Ectodermal cell (in vitro differentiated cells): ENCODE data around the gene SKA2.

Experiments used
- H3K27ac ChIP-seq: 2 replicates; pipeline ENCODE4 v1.7.0; 2013; ENCODE audit warnings: mild to moderate bottlenecking, low read depth, low read length; ENCODE audit not compliant: insufficient read depth, poor library complexity, severe bottlenecking
- H3K27me3 ChIP-seq: 2 replicates; pipeline ENCODE4 v1.7.0; 2013; ENCODE audit warnings: mild to moderate bottlenecking, low read length; ENCODE audit not compliant: insufficient read depth, control insufficient read depth, poor library complexity, severe bottlenecking
- H3K36me3 ChIP-seq: one replicate; pipeline ENCODE4 v1.7.0; 2013; ENCODE audit warnings: low read length; ENCODE audit not compliant: control insufficient read depth, insufficient read depth
- H3K4me1 ChIP-seq: one replicate; pipeline ENCODE4 v1.7.0; 2013; ENCODE audit warnings: low read length; ENCODE audit not compliant: control insufficient read depth, insufficient read depth
- H3K4me3 ChIP-seq: 2 replicates; pipeline ENCODE4 v1.7.0; 2013; ENCODE audit warnings: low read depth, low read length, control low read depth; ENCODE audit not compliant: insufficient read depth
- H3K9me3 ChIP-seq: 2 replicates; pipeline ENCODE4 v1.7.0; 2013; ENCODE audit warnings: mild to moderate bottlenecking, low read length, moderate library complexity; ENCODE audit not compliant: control insufficient read depth
- WGBS, 2 experiments: methylation state at CpG; one replicate each; pipeline ENCODE4 v1.1.7; 2013; ENCODE audit warnings: missing lambda C conversion rate in 2 of 2; 5-methylcytosine and 5-hydroxymethylcytosine counted together

SKA2 gene

DNA sequence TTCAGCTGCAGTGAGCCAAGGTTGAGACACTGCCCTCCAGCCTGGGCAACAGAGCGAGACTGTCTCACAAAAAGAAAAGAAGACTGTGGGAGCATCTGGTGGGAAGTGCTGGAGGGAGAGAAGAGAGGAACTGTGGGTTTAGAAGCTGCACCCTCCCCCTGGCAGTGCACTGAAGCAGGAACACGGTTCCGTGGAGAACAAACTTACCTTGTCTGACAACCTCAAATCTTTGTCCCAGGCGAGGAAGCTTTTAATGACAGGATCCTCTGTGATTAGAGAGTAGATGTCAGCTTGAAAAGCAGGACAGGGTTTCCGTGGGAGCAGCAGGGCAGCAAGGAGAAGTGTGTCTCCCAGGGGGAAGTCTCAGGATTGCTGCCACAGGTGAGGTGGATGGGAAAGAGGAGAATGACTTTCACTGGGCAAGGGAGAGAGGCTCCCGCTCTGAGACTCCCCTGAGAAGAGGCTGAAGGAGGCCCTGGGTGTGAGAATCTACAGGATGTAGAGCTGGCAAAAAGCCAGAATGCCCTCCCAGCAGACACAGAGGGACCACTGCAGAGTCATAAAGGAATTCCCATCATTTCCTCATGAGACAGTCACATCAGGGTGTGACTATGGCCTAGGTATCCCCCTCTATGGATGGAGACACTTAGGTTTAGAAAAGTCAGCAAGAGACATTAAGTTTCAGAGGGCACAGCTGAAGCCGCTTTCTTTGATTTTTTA is 23.4 kb upstream of the SKA2 start:
- H3K9me3 ChIP-seq = no peaks in the 10 kb centered on the region
- peaks cover 9% of the 10 kb centered on the region for H3K36me3 ChIP-seq
- H3K27me3 ChIP-seq = no peaks in the 10 kb centered on the region
- no peak overlapping the region for H3K4me3 ChIP-seq
- no peaks in the 10 kb centered on the region for H3K4me1 ChIP-seq
- 92% methylated on average over 7 of the region's 7 CpGs for WGBS, 2 experiments
- no peak overlapping the region for H3K27ac ChIP-seq

DNA sequence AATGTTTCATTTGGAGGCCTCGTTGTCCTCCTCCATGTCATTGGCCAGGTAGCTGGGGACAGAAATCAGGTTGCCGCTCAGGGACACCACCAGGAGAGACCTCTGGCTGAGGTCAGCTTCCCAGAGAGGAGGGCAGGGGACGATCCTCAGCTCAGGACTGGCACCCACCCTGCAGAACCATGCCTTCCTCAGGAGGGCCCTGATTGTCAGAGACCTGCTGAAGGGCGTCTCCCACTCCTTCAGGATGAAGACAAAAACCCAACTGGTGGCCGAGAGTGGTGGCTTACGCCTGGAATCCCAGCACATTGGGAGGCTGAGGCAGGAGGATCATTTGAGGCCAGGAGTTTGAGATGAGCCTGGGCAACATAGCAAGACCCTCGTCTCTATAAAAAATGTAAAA is 20.1 kb upstream of the SKA2 start:
- no peaks in the 10 kb centered on the region for H3K27me3 ChIP-seq
- H3K36me3 ChIP-seq = peaks cover 24% of the 10 kb centered on the region
- H3K4me1 ChIP-seq = no peaks in the 10 kb centered on the region
- H3K4me3 ChIP-seq = no peak overlapping the region
- 94 to 96% methylated on average over 7 of the region's 7 CpGs for WGBS, 2 experiments
- no peaks in the 10 kb centered on the region for H3K9me3 ChIP-seq
- no peak overlapping the region for H3K27ac ChIP-seq

DNA sequence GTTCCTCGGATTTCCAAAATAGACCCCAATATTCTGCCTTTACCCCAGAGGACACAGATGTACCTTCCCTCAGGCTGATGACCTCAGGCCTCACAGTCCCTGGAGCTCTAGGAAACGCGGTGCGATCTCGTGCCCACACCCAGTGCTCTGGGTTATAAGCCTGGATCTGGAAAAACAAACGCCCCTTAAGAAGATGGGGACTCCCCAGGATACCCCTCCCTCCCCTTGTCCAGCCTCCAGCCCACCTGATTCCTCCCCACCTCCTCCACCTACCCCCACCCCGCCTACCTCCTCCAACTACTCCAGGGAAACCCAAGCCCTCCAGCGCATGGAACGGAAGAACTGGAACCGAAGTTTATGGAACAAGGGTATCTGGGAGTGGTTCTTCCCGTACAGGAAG is 19.7 kb upstream of the SKA2 start:
- Histone ChIP-seq H3K27ac (no peak overlapping the region), H3K27me3 (no peaks in the 10 kb centered on the region), H3K4me3 (no peak overlapping the region), H3K36me3 (peaks cover 24% of the 10 kb centered on the region), H3K9me3 (no peaks in the 10 kb centered on the region), H3K4me1 (no peaks in the 10 kb centered on the region)
- 98% methylated on average over 11 of the region's 11 CpGs for WGBS, 2 experiments

DNA sequence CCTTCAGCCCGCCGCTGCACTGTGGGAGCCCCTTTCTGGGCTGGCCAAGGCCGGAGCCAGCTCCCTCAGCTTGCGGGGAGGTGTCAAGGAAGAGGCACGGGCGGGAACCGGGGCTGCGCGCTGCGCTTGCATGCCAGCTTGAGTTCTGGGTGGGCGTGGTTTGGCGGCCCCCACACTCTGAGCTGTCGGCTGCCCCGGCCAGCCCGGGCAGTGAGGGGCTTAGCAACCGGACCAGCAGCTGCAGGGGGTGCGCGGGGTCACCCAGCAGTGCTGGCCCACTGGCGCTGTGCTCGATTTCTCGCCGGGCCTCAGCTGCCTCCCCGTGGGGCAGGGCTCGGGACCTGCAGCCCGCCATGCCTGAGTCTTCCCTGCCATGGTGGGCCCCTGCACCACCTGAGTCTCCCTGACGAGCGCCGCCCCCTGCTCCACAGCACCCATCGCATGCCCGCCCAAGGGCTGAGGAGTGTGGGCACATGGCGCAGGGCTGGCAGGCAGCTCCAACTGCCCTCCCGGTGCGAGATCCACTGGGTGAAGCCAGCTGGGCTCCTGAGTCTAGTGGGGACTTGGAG is 17.5 kb upstream of the SKA2 start:
- Histone ChIP-seq H3K27me3 (no peaks in the 10 kb centered on the region), H3K4me3 (no peak overlapping the region), H3K27ac (no peak overlapping the region), H3K4me1 (no peaks in the 10 kb centered on the region), H3K9me3 (no peaks in the 10 kb centered on the region), H3K36me3 (peaks cover 24% of the 10 kb centered on the region)
- 96 to 97% methylated on average over 33 of the region's 33 CpGs for WGBS, 2 experiments

DNA sequence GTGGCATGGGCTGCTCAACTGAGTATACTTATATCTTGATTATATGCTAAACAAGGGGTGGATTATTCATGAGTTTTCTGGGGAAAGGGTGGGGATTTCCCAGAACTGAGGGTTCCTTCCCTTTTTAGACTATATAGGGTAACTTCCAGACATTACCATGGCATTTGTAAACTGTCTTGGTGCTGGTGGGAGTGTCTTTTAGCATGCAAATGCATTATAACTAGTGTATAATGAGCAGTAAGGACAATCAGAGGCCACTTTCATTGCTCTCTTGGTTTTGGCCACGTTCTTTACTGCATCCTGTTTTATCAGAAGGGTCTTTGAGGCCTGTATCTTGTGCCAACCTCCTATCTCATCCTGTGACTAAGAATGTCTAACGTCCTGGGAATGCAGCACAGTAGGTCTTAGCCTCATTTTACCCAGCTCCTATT is 12.6 kb upstream of the SKA2 start:
- Histone ChIP-seq H3K27me3 (no peaks in the 10 kb centered on the region), H3K36me3 (peaks cover 8% of the 10 kb centered on the region), H3K27ac (no peak overlapping the region), H3K4me3 (no peak overlapping the region), H3K9me3 (no peaks in the 10 kb centered on the region), H3K4me1 (no peaks in the 10 kb centered on the region)
- 87 to 88% methylated on average over 2 of the region's 2 CpGs for WGBS, 2 experiments

DNA sequence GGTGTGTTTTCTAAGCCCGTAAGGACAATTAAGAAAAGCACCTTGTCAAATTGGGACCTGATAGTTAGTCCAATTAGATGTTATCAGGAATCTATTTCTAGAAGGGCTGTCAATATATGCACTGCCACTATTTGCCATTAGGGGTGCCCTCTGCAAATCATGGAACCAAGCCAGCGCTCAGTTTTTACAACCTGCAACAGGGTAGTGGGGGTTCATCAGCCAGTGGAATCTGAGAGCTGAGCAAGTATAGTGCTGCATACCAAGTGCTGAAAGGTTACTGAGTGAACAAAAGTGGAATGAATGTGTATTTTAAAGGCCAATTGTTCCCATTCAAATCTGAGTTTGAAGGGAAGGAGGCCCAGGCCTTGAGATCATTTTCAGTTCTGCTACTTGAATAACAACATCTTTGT is 11.0 kb upstream of the SKA2 start:
- Histone ChIP-seq H3K36me3 (no peaks in the 10 kb centered on the region), H3K9me3 (no peaks in the 10 kb centered on the region), H3K4me3 (no peak overlapping the region), H3K27ac (peak overlapping the region; percentile 53), H3K4me1 (no peaks in the 10 kb centered on the region), H3K27me3 (no peaks in the 10 kb centered on the region)
- 54 to 57% methylated on average over 2 of the region's 2 CpGs for WGBS, 2 experiments

DNA sequence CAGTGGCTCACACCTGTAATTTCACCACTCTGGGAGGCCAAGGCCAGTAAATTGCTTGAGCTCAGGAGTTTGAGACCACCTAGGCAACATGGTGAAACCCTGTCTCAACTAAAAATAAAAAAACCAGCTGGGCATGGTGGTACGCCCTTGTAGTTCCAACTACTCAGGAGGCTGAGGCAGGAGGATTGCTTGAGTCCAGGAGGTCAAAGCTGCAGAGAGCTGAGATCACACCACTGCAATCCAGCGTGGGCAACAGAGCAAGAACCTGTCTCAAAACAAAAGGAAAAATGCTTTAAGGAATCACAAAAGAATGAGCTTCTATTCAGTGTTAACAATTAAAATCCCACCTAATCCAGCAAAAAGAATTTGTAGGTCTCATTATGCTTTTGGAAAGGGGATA is 6.5 kb upstream of the SKA2 start:
- 94% methylated on average over 2 of the region's 2 CpGs for WGBS, 2 experiments

DNA sequence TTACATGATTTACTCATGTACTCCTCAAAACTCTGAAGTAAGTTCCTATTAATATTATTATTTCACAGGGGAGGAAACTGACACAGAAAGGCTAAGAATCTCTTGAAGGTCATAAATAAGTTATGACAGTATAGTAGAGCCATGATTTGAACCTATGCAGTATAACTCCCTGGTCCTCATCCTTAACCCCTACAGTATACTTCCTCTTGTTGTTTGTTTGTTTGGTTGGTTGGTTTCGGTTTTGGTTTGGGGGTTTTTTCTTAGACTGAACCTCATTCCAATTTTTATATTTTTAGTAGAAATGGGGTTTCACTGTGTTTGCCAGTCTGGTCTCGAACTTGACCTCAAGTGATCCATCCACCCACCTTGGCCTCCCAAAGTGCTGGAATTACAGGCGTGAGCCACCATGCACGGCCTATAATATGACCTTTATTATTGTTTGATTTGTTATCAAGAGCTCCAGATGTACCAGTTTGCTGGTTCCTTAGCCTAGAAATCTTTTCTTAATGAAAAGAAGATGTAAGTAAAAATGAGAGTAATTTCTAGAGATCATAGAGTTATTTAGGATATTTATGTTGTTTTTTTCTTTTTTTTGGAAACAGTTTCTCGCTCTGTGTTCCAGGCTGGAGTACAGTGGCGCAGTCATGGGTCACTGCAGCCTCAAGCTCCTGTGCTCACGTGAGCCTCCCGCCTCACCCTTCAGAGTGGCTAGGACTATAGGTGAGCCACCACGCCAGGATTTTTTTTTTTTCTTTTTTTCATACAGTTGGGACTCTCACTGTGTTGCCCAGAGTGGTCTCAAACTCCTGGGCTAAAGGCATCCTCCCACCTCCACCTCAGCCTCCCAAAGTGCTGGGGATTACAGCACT is 5.4 kb upstream of the SKA2 start:
- Histone ChIP-seq H3K36me3 (peaks cover 4% of the 10 kb centered on the region), H3K27me3 (no peaks in the 10 kb centered on the region), H3K4me3 (no peak overlapping the region), H3K4me1 (no peaks in the 10 kb centered on the region), H3K27ac (no peak overlapping the region), H3K9me3 (no peaks in the 10 kb centered on the region)
- WGBS, 2 experiments = 92 to 93% methylated on average over 8 to 9 of the region's 9 CpGs

More for the DNA sequence above, 6.5 kb upstream of the SKA2 start:
- Histone ChIP-seq H3K9me3 (no peaks in the 10 kb centered on the region), H3K4me3 (no peak overlapping the region), H3K36me3 (peaks cover 4% of the 10 kb centered on the region), H3K4me1 (no peaks in the 10 kb centered on the region), H3K27me3 (no peaks in the 10 kb centered on the region), H3K27ac (no peak overlapping the region)

DNA sequence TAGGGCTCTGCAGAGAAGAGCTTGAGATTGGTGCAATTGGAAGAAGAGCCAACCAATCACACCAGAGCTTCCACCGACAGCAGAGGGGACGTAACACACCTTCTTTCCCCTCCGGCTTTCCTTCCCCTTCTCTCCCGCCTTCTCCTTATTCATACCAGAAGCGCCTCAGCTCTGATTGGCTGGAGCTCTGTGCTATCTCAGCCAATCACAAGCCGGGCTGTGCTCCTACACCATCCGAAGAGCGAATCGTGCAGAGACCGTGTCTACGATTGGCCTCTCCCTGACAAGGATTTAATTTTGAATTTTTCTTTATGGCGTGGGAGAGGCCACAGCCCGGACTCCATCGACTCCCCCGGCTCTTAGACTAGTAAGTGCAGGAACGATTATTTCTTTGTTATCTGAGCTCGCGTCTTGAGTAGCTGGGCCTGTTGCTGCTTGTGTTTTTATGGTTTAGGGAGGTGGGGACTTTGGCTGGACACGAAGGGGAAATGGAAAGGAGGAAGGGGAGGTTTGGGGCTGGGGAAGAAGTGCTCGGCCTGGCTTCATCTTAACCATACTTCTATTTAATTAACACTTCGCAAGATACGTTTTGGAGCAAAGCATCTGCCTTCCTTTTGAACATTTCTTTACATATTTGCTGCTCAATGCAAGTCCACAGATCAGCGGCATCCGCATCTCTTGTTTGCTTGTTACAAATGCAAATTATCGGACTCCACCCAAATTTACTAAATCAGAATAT is 622 bp upstream of the SKA2 start, which contains the start of gene PRR11:
Gene PRR11, plus strand, starts transcription at position 308 of the 739 bp plus-strand sequence. CDS start 14,007 bp downstream, outside the sequence.
- no peaks in the 10 kb centered on the region for H3K9me3 ChIP-seq
- peaks cover 11% of the 10 kb centered on the region for H3K4me1 ChIP-seq
- WGBS, 2 experiments = 1 to 2% methylated on average over 25 of the region's 25 CpGs
- peaks cover 2% of the 10 kb centered on the region for H3K36me3 ChIP-seq
- H3K4me3 ChIP-seq = peak within 1 kb of the TSS; percentile 70
- no peaks in the 10 kb centered on the region for H3K27me3 ChIP-seq
- peak within 1 kb of the TSS; percentile 99 for H3K27ac ChIP-seq
